ENCODE results near the gene RNF220.

The RNF220 gene

GRCh38 chr1:44407430-44408211, 2.6 kb downstream of the RNF220 start:
- no peak for DNase-seq (ENCODE audit: low spot score)

GRCh38 chr1:44408212-44408582, 3.1 kb downstream of the RNF220 start:
- DNase-seq (ENCODE audit: low spot score) = no peak

GRCh38 chr1:44408632-44409602, 3.9 kb downstream of the RNF220 start:
- no peak for DNase-seq (ENCODE audit: low spot score)

- DNase-seq (ENCODE audit: low spot score) = no peak
Measured at GRCh38 chr1:44409757-44410156, 4.7 kb downstream of the RNF220 start.

GRCh38 chr1:44411861-44412260, 6.8 kb downstream of the RNF220 start:
- DNase-seq (ENCODE audit: low spot score) = no peak

- DNase-seq (ENCODE audit: low spot score) = no peak
Measured at GRCh38 chr1:44412601-44413000, 7.5 kb downstream of the RNF220 start.

- no peak for DNase-seq (ENCODE audit: low spot score)
Measured at GRCh38 chr1:44413740-44414139, 8.7 kb downstream of the RNF220 start.

- DNase-seq (ENCODE audit: low spot score) = no peak
Measured at GRCh38 chr1:44415013-44415412, 10.0 kb downstream of the RNF220 start.

- no peak for DNase-seq (ENCODE audit: low spot score)
Measured at GRCh38 chr1:44416408-44416807, 11.4 kb downstream of the RNF220 start.

GRCh38 chr1:44417351-44418021, 12.4 kb downstream of the RNF220 start:
- DNase-seq (ENCODE audit: low spot score) = no peak

GRCh38 chr1:44418022-44418673, 13.1 kb downstream of the RNF220 start:
- no peak for DNase-seq (ENCODE audit: low spot score)

- no peak for DNase-seq (ENCODE audit: low spot score)
Measured at GRCh38 chr1:44419901-44420300, 14.8 kb downstream of the RNF220 start.

GRCh38 chr1:44420535-44420934, 15.5 kb downstream of the RNF220 start:
- DNase-seq (ENCODE audit: low spot score) = no peak

- DNase-seq (ENCODE audit: low spot score) = no peak
Measured at GRCh38 chr1:44421446-44421884, 16.4 kb downstream of the RNF220 start.

- DNase-seq (ENCODE audit: low spot score) = no peak
Measured at GRCh38 chr1:44422161-44422560, 17.1 kb downstream of the RNF220 start.

GRCh38 chr1:44423591-44424537, 18.8 kb downstream of the RNF220 start:
- no peak for DNase-seq (ENCODE audit: low spot score)

GRCh38 chr1:44424747-44425146, 19.7 kb downstream of the RNF220 start:
- DNase-seq (ENCODE audit: low spot score) = no peak

- DNase-seq (ENCODE audit: low spot score) = no peak
Measured at GRCh38 chr1:44425341-44426082, 20.5 kb downstream of the RNF220 start.

- no peak for DNase-seq (ENCODE audit: low spot score)
Measured at GRCh38 chr1:44431861-44432260, 26.8 kb downstream of the RNF220 start.

- DNase-seq (ENCODE audit: low spot score) = no peak
Measured at GRCh38 chr1:44433209-44433608, 28.2 kb downstream of the RNF220 start.

Data from hepatic stellate cell (primary cell).